GM19043 (cell line): Measurements from ENCODE around the gene ABCA1.
A peak's percentile ranks its signal among the peaks of the same experiment; 100 is the strongest.
"Not testable (repeated sequence)": the region's sequence is repeated elsewhere in the genome, so short reads cannot be mapped to it uniquely, and the experiment has no call there.

Experiments
- ATAC-seq: cut with Tn5 transposase; IDR thresholded peaks from one replicate; pipeline ENCODE4 v1.9.1; 2021; ENCODE audit warnings: low read depth; ENCODE audit not compliant: unreplicated experiment

ABCA1 gene

DNA sequence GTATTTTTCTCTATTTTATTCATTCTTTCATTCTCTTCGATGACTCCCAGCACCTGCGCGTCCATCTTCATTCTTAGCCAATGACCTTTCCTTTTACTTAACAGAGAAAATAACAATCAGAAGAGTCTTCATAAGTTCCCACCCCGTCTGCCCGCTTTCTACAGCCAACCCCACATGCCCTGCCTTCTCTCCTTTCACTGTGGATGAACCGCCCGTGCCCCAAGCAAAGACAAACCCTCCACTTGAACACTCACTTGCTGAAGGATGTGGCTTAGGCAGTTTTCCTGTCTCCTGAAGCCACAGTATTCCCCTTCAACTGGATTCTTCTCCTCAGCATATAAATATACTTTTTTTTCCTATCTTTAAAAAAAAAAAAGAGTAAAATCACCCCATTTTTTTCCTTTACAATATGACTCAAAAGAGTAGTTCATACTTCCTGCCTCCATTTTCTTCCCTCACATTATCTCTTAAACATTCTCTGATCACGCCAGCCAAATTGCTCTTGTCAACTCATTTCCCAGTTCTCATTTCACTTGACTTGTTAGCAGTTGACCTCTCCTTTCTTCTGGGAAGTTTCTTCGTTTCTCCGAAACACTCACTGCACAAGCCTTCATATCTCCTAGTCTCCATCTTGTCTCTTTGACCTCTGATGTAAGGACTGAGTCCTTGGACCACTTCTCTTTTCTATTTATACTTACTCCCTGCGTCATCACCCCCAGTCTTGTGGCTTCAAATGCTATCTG lies 153.0 kb downstream of the ABCA1 start:
- peak; percentile 86 for ATAC-seq

DNA sequence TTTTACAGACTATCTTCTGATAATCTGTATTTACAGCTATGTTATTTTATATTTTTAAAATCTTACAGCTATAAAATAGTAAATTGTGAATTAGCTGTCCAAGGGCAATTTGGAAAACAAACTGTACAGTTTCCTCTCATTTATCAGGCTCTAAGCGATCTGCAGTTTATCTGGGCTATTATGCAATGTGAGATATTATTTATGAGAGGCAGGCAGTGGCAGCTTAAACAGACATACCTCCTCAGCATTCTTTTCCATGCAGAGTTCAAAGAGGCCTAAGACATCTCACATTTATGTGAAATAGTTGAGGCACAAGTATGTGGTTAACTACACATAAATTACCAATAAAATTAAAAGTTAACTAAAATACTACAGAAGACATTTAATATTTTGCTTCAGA lies 153.8 kb downstream of the ABCA1 start:
- ATAC-seq: no peak

DNA sequence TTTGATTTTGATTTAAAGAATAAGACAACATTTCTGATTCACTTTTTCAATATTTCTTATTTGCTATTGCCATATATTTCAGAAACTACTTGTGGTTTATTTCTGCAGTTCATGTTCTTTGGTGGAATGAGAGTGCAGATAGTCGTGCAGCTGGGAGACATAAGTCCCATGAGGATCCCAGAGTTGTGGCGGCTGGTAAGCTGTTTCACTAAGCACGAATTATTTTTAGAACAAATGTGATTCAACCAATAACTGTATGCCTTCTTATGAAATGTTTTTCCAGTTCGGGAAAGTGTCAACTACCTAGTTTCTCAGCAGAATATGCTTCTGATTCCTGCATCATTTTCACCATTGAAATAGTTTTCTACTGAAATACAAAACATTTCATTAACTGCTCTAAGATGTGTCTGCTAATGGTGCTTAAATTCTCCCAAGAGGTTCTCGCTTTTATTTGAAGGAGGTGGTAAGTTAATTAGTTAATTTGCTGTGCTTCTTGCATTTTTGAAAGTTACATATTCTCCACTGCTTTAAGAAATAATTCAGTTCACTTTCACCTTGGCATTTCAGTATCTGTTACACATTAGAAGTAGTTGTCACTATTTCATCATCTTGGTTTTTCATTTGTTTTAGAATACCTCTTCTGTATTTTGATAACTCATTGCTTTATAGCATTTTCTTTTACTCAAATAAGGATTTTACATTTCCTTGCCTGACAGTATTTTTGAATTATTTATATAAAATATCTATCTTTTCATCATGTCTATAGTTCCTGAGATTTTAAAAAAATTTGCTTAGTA lies 155.0 kb downstream of the ABCA1 start:
- ATAC-seq: peak; percentile 25

DNA sequence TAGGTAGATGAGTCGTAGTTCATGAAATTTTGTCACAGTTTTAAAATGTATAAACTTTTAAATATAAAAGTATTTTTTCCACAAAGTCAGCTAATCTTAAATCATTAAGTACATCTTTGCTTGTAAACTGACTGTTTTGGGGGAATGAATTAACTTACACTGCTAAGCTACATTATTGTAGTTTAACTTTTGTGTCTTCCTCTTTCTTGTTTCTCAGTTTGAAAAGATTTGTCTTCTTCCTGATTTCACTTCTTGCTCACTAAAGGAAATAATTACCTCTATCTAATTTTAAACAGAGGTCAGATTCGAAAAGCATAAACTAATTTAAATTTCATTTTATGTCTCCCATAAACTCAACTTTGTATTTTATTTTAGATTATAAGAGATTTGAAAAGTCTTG lies 158.3 kb downstream of the ABCA1 start:
- peak; percentile 36 for ATAC-seq

DNA sequence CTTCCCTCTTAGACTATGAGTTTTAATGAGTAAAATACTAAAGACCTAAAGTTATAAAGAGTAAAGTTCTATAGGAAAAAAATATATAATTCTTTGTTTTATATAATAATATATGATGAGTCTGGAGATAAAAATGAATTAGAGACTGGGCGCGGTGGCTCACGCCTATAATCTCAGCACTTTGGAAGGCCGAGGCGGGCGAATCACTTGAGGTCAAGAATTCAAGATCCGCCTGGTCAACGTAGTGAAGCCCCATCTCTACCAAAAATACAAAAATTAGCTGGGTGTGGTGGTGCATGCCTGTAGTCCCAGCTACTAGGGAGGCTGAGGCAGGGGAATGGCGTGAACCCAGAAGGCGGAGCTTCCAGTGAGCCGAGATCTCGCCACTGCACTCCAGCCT lies 158.9 kb downstream of the ABCA1 start:
- ATAC-seq: not testable (repeated sequence)

DNA sequence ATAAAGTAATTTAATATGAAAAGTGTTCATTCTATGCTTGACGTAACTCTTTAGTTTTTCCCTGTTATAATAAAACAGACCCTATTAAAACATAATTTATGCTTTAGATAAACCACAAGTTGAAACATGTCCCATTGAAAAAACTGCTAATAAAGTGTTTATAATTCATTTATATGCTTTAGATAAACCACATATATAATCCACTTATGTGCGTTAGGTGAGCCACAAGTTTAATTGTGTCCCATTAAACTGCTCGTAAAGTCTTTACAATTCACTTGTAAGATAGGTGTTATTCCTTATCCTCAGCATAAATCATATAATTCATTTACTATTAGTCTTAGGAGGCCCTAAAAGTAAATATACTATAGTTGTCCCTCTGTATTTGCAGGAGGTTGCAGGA lies 160.4 kb downstream of the ABCA1 start:
- ATAC-seq: no peak

DNA sequence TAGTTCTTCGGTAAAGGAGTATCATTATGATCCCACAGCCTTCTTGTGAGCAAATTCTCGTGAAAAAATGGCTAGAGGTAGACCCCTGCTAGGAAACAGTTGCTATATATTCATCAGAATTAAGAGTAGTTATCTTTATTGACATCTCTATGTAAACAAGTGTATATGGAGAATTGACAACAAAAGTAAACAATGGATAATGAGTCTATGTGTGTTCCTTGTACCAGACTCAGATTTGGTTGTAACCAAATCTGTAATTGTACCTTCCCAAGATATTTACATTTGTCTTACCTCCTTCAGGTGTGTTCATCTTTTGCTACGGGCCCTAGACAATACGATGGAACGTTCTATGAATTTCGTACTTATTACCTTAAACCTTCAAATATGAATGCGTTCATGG lies 161.9 kb downstream of the ABCA1 start:
- ATAC-seq: no peak

DNA sequence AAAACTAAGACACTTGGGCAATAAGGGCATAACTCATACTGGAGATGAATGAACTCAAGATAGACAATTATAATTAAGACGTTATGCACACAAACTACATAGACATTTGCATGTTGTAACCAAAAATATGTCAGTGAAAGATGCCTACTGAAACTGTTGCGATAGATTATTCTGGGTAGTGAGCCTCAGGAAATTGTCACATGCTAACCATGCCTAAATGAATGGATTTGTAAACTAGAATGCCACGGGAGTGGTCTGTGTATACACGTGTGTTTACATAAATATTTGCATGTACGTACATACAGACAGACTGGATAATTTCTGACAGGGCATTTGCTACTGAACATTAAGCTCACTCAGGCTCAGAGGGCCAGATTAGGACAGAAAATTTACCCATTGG lies 162.8 kb downstream of the ABCA1 start:
- no peak for ATAC-seq

DNA sequence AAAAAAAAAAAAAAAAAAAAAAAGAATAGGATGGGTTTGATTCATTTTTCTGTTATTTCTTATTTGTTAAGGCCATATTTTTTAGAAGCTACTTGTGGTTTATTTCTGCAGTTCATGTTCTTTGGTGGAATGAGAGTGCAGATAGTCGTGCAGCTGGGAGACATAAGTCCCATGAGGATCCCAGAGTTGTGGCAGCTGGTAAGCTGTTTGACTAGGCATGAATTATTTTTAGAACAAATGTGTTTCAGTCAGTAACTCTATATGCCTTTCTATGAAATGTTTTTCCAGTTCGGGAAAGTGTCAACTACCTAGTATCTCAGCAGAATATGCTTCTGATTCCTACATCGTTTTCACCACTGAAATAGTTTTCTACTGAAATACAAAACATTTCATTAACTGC lies 169.0 kb downstream of the ABCA1 start:
- peak; percentile 35 for ATAC-seq

DNA sequence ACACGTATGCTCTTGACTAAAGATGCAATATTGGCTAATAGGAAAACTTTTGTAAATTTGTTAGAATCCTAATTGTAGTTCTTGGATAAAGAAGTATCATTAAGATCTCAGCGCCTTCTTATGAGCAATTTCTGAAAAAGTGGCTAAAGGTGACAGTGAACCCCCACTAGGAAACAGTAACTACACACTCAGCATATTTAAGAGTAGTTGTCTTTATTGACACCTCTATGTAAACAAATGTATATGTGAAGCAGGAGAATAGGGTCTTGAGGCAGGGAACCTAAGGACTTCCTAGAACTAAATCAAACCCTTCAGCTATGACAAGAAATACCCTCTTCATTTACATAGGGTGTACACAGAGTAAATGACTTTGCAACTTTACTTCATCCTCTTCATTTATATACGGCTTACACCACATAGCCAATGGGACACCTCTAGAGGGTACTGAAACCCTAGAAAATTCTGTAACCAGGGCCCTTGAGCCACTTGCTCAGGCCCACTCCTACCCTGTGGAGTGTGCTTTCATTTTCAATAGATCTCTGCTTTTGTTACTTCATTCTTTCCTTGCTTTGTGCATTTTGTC lies 177.7 kb downstream of the ABCA1 start:
- ATAC-seq: peak; percentile 19

DNA sequence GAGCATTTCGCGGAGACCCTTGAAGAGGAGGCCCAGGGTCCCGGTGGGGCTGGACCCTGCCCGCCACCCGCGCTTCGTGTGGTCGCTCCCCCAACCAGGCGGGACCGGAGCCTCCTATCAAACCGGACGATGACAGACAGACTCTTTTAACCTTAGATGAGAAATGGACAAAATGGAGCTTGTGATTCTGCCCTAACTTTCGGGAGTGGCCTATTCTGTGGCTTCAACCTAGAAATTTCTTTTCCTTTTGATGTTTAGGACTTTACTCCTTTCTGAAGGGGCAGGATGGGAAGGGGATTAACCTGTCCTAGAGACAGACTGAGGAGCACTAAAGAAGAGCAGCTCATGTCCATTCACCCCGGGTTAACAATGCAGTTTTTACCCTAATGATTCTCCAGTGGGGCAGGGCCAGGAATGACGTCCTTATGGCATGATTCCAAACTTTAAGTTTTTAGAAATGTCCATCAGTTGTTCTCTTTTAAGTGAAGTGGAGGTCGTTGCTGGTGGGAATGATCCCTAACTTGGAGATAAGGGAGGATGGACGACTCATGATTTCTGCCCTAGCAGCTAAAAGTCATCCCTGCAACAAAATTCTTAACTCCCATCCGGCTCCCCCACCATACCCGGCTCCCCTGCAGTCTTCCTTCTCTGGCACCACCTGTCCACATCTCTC lies 179.5 kb downstream of the ABCA1 start:
- ATAC-seq: no peak

- peak; percentile 77 for ATAC-seq
Observed at GRCh38 chr9:104747565-104748358, 180.2 kb downstream of the ABCA1 start, which contains the start of gene NIPSNAP3A. TSS of gene NIPSNAP3A (plus strand) at chr9:104747683. CDS start at chr9:104747793, 110 bp downstream.

GRCh38 chr9:104747245-104747564 lies 180.8 kb downstream of the ABCA1 start:
- no peak for ATAC-seq

DNA sequence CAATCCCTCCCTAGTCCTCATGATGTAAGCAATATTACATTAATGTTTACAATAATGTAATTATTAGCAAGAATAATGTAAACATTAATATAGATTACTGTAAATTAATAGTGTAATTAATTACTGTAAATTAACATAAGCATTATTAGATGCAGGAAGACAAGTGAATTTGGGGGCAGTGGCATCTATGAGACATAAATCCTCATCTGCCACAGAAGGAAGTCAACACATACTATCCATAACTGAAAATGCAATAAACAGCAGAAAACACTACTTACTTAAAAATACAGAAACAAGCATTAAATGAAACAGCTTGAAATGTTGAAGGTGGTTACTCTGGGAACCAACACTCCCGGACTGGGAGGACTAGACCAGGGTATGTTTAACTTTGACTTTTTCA lies 181.2 kb downstream of the ABCA1 start:
- no peak for ATAC-seq

GRCh38 chr9:104746285-104746684 lies 181.7 kb downstream of the ABCA1 start:
- ATAC-seq: no peak

- no peak for ATAC-seq
Observed at GRCh38 chr9:104745852-104746251, 182.1 kb downstream of the ABCA1 start.

DNA sequence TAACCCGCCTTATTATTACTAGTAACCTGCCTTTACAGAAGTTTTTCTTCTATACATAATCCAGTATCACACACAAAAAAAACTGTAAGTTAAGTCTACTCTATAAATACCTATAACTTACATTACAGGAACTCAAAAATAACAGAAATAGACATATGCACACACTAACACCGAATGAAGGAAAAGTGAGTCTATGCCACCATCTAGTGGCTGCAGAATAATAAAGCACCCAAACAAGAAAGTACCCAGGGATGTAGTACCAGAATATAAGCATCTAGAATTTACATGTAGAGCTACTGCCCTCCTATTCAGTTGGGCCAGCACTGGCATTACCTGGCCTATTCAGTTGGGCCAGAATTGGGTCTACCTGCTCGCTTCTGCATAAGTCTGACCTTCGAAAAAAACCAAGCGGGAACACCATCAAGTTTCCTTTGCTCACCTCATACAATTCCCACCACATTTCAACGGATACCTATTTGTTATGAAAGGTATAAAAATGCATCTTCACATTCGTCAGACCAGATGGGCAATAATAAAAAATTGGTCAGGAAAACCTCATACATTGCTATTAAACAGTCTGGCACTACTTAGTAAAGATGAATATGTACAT lies 184.5 kb downstream of the ABCA1 start:
- peak; percentile 43 for ATAC-seq

DNA sequence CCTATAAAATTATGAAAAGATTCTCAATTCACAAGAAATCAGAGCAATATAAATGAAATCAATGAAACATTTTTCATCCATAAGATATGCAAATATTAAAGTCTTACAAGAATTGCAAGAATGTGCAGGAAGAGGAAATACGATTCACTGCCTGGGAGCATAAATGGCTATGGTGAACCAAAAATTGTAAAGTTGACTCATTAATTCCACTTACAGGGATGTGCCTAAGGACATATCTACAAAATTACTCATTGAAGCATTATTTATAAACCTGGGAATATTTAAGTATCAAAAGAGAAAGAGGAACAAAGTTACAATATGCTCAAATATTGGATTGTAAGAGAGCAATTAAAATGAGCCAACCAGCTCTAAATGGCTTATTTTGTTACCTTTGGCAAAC lies 187.3 kb downstream of the ABCA1 start:
- no peak for ATAC-seq

- ATAC-seq: no peak
Observed at GRCh38 chr9:104738452-104738851, 189.5 kb downstream of the ABCA1 start.
